Left cardiac atrium (tissue), 4 donors: ENCODE data around the gene FAAP24. TPM values are rescaled to one million over a fixed set of nuclear protein-coding genes. Genes with fewer than 3 reads are reported as not detected.
A peak's percentile ranks its signal among the peaks of the same experiment; 100 is the strongest.
"Not testable (repeated sequence)": the region's sequence is repeated elsewhere in the genome, so short reads cannot be mapped to it uniquely, and the experiment has no call there.

ENCODE experiments used
- ATAC-seq, 2 donors: fragments of 200-7000 bp; cut with Tn5 transposase; one replicate each; pipeline ENCODE4 v1.9.1; 2020; ENCODE audit warnings: mild to moderate bottlenecking in 2 of 2, moderate library complexity in 2 of 2
- DNase-seq: peaks from one replicate; pipeline ENCODE4 v3.0.0-alpha.2; 2020
- intact Hi-C, 2 donors: fragments of 100-400 bp; cut with DNase I; formaldehyde crosslinking; loops; one replicate each; pipeline versions ENCODE4 v1.14.1 to v1.15.1; 2022 to 2023
- long read RNA-seq: library from polyadenylated mRNA; unstranded; transcript quantifications from one replicate; pipeline ENCODE4 v2.0.0, GENCODE V29; 2021
- total RNA-seq, 2 donors: library from RNA; stranded (reverse); fragmentation: NEBNext Ultra II Directional; extraction: Animal tissue kit (Norgen Biotek cat#: 25700); gene quantifications; one replicate each; pipeline ENCODE4 v1.2.1, GENCODE V29; 2021
- donor health status: DM: no; HTN: yes; CAD: no.
- donor health status: DM: no; HTN: yes; CAD: no; lungs with severe emphysema.
- donor health status: DM: yes; HTN: yes; CAD: no.
- donor health status: Dilated cardiomyopathy.

FAAP24 gene, protein sequence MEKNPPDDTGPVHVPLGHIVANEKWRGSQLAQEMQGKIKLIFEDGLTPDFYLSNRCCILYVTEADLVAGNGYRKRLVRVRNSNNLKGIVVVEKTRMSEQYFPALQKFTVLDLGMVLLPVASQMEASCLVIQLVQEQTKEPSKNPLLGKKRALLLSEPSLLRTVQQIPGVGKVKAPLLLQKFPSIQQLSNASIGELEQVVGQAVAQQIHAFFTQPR
- 1 to 10 TPM in 1 of 2 donors, under 1 TPM in 1; 0.79 to 1.9 TPM for total RNA-seq
- long read RNA-seq: 0 reads

DNA sequence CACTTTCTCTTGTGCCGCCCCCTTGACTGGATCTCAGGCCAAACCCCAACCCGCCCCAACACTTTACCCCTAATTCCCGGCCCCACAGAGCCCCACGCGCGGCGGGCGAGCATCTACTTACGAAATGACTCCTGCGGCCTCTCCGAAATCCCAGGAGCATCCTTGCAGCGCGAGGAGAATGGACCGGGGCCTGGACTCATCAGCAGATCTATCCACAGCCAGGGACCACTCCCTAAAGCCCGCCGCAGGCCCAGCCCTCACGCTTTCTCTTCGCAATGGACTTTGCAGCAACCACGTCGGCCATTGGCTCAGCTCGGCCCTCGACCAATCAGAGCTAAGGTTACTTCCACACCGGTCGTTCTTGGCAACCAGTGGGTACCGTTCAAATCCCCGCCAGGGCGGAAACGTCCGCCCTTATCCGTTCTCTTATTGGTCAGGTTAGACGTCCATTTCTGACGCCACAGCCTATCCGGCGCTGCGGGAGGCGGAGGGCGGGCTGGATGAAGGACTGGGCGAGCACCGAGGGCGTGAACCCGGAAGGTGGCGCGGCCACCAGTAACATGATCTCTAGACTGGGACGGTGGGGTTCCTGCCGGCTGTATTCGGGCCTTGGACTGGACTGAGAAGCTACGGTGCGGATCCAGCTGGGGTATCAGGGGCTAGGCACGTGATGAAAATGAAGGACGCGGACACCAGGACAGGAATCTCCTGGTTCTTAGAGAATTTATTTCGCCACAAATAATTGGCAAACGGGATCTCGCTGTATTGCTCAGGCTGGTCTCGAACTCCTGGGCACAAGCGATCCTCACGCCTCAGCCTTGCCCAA lies at the start of gene FAAP24, which contains the start of gene CEP89:
FAAP24 (plus strand) TSS at position 528 of the 826 bp plus-strand sequence. CDS start 955 bp downstream, outside the sequence.
CEP89 (minus strand) TSS at position 244 of the 826 bp plus-strand sequence; CDS start at position 160, 84 bp downstream.
- ATAC-seq (peak; percentile 99 to 100), DNase-seq (peak; percentile 98)
- intact Hi-C loops: loop anchor here in 1 of 2 donors (10.0 kb wide), 1 partner anchor 143 kb away; no protein-coding TSS in a partner anchor

DNA sequence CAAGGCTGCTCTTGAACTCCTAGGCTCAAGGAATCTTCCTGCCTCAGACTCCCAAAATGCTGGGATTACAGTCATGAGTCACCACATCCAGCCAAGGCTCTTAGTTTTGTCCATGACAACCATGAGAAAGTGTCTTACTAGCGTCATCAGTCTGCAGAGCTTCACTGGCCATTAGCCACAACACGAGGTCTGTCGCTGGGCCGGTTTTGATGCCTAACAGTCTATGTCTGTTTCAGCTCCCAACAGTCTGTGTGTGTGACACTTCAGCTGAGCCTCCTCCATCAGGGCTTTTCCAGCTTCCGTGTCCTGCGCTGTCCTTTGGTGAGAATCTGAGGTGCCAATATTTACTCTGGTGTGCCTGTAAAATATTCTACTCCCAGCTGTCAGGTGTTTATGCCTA lies 47.8 kb upstream of the FAAP24 start:
- DNase-seq (no peak), ATAC-seq (no peak)
- intact Hi-C loops: no loop called here

DNA sequence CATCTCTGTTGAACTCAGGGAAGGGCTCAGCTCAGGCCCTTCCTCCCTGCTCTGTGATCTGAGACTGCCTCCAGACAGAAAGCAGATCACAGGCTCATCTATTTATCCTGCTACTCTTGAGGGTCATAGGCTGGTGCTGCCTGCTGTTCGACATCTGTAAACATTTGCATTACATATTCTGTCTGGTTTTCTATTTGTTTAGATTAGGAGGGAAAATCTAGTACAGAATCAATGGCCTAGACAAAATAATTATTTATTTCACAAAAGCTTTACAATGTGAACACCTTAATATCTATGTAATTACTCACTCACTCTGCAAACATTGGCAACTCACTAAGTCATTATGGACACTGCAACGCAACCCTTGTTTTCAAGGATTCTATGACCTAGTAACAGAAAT lies 43.2 kb upstream of the FAAP24 start:
- ATAC-seq: no peak
- intact Hi-C loops: no loop called here
- no peak for DNase-seq

DNA sequence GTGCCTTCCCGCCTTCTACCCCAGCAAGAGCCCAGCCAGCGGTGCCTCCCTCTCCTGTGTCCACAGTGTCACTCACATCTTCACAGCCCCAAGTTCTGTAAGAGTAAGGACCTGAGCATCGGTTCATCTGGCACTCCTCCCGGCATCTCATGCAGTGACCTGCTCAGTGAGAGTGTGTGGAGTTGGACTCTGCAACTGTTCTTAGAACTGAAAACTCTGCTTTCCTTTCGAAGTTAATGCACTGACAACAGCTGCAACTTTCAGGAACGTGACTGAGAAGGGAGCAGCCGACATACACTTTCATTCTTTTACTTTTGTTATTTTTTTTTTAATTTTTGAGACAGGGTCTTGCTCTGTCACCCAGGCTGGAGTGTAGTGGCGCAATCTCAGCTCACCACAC lies 41.5 kb upstream of the FAAP24 start:
- intact Hi-C loops: no loop called here
- ATAC-seq (no peak), DNase-seq (no peak)

DNA sequence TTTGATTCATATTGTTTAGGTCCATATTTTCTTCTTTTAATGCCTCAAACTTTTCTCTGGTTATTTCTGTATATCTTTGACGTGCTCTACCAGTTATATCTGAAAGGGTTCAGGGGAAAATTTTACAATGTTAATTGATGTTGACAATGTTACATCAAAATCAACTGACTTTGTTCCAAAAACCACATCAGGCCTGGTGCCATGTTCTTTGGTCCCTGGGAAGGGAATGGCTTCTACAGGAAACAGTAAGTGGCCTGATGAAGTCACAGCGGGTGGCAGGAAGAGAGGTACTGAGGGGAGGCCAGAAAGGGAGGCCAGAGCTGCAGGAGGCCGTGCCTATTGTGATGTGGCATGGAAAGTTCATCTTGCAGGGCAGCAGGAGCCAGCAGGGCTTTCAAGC lies 38.5 kb upstream of the FAAP24 start:
- ATAC-seq (no peak), DNase-seq (no peak)
- intact Hi-C loops: no loop called here

DNA sequence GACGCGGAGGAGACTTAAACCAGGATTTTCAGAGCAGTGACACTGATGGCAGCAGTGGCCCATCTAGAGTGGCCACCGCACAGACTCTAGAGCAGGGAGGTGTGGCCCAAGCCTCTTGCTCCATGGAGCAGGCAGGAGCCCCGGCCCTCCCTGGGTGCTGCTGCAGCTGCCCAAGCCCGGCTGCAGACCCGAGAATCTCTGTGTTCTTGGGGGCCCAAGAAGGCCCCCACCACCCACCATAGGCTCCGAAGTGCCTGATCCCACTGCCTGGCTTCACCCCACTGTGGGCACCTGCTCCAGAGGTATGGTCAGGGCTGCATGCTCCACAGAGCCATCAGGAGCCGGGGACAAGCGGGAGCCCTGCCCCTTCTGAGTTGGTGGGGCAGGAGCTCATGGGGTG lies 36.4 kb upstream of the FAAP24 start:
- intact Hi-C loops: no loop called here
- DNase-seq (no peak), ATAC-seq (no peak)

DNA sequence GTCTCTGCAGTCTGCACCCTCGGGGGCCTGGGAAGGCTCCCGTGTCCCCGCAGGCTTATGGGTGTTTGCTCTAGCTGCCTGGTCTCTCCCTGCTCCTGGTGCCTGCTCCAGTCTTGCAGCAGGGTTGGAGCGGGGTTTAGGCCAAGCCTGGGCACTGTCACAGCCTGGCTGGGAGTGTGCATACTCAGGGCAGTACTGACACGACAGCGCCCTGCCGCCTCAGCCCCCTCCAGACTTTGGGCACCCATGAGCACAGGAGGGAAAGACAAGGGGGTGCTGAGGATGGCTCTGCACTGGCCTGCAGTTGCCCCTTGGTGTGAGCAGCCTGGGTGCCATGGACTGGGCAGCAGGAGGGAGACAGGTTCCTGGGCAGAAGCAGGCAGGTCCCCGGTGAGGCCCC lies 36.0 kb upstream of the FAAP24 start:
- DNase-seq: no peak
- no peak for ATAC-seq
- intact Hi-C loops: no loop called here

DNA sequence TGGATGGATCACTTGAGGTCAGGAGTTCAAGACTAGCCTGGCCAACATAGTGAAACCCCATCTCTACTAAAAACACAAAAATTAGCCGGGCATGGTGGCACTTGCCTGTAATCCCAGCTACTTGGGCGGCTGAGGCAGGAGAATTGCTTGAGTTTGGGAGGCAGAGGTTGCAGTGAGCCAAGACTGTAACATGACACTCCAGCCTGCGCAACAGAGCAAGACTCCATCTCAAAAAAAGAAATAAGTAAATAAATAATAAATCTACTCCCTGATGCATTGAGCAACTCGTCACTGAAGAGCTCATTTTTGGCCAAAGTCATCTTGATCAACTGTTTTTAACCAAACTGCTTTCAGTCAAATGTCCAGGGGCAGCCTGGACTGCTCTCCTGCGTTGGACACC lies 30.8 kb upstream of the FAAP24 start:
- DNase-seq, intact Hi-C loops, ATAC-seq: not testable (repeated sequence)

DNA sequence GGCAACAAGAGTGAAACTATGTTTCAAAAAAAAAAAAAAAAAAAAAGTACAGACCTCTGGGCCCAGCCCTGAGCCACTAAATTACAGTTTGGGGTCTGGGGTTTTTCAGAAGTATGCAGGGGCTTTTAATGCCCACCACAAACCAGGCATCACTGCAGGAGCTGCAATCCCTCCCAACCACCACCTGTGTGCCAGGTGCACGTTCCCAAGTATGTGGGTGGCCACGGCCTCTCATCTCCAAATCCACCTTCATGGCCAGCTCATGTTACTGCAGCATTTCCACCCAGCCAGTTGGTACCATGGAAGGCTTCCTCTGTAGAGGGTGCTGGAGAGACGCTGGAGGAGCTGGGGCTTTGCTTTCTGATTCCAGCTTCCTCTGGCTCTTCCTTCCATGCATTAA lies 26.8 kb upstream of the FAAP24 start:
- intact Hi-C loops: no loop called here
- ATAC-seq (no peak), DNase-seq (no peak)

DNA sequence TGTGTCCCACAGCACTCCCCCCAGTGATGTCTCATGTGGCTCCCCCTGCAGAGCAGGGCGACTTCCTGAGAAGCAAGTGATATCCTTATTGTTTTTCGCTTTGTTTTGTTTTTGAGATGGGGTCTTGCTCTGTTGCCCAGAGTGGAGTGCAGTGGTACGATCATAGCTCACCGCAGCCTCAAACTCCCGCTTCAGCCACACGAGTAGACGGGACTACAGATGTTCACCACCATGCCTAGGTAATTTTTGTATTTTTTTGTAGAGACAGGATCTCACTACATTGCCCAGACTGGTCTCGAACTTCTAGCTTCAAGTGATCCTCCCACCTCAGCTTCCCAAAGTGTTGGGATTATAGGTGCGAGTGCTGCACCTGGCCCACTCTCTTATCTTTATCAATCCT lies 5.3 kb upstream of the FAAP24 start:
- DNase-seq: no peak
- intact Hi-C loops: no loop called here
- ATAC-seq: no peak

DNA sequence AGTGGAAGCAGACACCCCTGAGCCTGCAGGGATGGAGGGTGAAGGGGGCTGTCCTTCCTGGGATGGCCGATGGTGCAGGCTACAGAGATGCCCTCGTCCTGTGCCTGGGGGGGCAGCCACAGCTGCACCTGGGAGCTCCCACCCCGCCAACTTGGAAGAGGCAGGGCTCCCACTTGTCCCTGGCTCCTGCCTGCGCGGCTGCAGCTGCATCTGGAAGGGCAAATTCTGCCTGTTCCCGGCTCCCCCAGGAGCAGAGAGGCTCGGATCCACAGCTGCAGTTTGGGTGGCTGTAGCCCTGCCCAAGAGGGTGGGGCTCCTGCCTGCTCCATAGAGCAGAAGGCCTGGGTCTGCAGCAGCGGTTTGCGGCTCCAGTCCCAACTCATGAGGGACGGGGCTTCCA lies 2.5 kb upstream of the FAAP24 start:
- intact Hi-C loops: no loop called here
- no peak for ATAC-seq

DNA sequence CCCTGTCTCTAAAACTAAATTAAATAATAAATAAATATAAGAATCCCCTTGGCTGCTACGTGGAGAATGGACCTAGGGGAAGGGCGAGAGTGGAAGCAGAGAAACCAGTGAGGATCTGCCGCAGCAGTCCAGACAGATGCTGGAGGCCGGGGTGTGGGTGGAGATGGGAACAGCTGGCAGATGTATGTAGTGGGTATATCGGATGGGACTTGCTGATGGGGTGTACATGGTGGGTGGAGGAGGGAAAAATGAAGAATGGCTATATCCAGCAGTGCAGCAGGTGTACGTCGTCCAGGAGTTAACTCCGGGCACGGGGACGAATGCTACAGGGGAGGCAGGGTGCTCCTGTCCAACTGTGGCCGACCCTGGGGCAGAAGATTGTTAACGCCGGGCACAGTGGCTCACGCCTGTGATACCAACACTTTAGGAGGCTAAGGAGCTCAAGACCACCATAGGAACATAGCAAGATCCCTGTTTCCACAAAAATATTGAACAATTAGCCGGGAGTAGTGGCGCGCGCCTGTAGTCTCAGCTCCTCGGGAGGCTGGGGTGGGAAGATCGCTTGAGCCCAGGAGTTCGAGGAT lies 938 bp upstream of the FAAP24 start:
- DNase-seq: no peak
- intact Hi-C loops: loop anchor here in 1 of 2 donors (10.0 kb wide), 1 partner anchor 144 kb away; no protein-coding TSS in a partner anchor
- no peak for ATAC-seq

More for the DNA sequence above, 2.5 kb upstream of the FAAP24 start:
- DNase-seq: no peak

DNA sequence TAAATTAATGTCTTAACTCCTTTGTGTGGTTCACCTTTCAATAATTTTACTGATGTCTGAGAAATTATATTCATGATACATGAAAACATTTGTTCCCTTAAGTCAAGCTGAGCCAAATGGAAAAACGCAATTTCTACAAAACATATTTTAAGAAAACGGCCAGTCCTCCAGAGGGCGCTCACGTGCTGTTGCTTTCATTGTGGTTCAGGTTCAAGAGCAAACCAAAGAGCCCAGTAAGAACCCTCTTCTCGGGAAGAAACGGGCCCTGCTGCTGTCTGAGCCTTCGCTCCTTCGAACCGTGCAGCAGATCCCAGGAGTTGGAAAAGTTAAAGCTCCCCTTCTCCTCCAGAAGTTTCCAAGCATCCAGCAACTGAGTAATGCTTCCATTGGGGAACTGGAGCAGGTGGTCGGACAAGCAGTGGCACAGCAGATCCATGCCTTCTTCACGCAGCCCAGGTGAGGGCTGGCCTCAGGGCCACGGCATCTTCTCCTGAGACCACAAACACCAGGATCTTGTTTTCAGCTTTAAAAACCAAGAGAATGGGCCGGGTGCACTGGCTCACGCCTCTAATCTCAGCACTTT lies 4.3 kb downstream of the FAAP24 start:
- intact Hi-C loops: loop anchor here in 1 of 2 donors (10.0 kb wide), 1 partner anchor 138 kb away; no protein-coding TSS in a partner anchor
- ATAC-seq: no peak
- DNase-seq: peak; percentile 66

DNA sequence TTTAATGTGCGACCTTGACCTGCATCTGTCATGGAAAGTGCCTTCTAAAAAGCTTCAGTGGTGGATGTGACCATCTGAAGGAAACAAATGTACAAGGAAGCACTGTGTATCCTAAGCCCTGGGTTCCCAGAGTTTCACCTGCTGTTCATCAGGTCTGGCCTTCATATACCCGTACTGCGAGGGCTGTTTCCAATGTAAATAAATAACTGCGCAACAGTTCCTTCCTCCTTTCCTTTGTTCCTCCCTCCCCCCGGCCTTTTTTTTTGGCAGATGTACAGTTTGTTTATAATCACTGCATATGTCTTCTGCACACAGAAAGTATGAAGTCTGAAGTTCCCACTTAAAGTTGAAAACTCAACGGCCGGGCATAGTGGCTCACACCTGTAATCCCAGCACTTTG lies 5.2 kb downstream of the FAAP24 start:
- no peak for ATAC-seq
- intact Hi-C loops: loop anchor here in 1 of 2 donors (10.0 kb wide), 1 partner anchor 138 kb away; no protein-coding TSS in a partner anchor

DNA sequence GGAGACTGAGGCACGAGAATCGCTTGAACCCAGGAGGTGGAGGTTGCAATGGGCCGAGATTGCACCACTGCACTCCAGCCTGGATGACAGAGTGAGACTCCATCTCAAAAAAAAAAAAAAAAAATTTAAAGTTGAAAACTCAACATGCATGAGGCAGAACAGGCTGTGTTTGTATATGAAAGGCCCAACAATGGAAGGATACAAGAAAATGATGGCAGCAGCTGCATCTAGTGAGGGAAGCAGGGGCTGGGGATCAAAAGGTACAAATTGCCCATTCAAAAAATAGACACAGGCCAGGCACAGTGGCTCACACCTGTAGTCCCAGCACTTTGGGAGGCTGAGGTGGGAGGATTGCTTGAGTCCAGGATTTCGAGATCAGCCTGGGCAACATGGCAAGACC lies 5.8 kb downstream of the FAAP24 start:
- DNase-seq, ATAC-seq: not testable (repeated sequence)
- intact Hi-C loops: loop anchor here in 1 of 2 donors (10.0 kb wide), 1 partner anchor 137 kb away; no protein-coding TSS in a partner anchor

More for the DNA sequence above, 5.2 kb downstream of the FAAP24 start:
- no peak for DNase-seq

DNA sequence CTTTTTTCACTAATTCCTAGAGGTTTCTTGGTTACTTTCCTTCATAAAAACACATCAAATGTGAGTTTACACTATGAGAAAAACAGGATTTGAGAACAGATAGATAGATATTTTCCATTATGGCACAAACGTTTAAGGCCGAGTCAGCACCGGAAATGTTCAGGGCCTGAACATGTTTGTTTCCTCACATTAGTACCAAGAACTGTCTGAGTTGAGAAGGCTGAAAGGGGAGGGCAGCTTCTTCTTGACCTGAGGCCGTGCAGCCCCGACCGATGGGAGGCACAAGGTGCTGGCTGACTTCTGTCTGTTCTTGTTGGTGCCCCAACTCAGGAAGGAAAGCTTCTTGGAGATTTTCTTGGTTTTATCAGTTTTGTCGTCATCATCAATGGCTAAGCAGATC lies 7.8 kb downstream of the FAAP24 start:
- not testable (repeated sequence) for ATAC-seq, DNase-seq
- intact Hi-C loops: loop anchor here in 1 of 2 donors (10.0 kb wide), 1 partner anchor 135 kb away; no protein-coding TSS in a partner anchor

DNA sequence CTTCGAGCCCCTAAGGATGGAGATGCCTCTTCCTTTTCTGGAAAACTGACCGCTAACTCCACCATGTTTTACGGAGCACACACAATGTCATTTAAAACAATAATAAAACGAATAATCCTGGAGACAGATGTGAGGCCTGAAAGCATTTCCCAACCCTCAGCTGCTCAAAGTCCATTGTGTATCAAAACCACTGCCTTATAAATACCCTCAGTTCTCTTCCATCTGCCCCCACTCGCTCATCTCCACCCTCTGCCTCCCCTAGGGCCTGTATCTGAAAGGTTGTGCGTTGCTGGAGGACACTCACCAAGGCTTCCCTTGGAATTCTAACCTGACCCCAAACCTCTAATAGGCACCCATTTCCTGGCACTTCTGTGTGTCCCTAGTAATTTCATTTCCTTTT lies 10.4 kb downstream of the FAAP24 start:
- ATAC-seq, intact Hi-C loops: not testable (repeated sequence)

DNA sequence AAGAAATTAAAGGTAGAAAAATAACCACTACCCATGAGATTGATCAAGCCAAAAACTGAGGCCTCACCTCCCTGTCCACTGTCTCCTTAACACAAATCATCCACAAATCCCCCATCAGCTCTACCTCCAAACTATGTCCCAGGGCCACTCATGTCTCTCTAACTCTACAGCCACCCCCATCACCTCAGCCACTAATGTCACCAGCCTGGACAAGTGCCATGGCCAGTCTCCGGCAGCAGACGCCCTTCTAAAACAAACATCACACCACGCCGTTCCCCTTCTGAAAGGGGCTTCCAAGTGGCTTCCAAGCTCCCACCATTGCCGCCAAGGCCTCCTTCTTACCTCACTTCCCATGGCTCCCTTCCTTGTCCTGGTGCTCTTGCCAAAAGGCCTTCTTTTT lies 16.2 kb downstream of the FAAP24 start:
- DNase-seq, ATAC-seq, intact Hi-C loops: not testable (repeated sequence)

More for the DNA sequence above, 10.4 kb downstream of the FAAP24 start:
- DNase-seq: not testable (repeated sequence)

DNA sequence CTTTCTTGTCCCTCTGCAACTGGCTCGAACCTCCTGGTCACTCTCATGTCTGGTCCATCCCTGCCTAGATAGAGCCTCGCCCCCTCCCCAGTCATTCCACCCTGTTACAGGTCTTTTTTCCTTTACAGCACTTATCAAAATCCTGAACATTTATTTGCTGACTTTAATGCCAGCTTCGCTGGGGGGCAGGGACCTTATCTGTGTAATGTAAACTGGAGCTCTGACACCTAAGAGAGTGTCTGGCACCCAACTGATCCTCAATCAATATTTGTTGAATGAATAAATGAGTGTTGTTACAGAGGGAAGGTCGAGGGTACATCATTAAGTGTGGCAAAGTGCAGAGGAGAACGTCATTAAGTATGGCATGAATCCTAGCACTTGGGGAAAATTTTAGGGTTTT lies 16.7 kb downstream of the FAAP24 start:
- DNase-seq (no peak), ATAC-seq (no peak)
- intact Hi-C loops: no loop called here
